GM18907 (cell line): ENCODE data around the gene ZNF566.
"Not testable (repeated sequence)": the region's sequence is repeated elsewhere in the genome, so short reads cannot be mapped to it uniquely, and the experiment has no call there.

Experiments
- ATAC-seq: cut with Tn5 transposase; IDR thresholded peaks from one replicate; pipeline ENCODE4 v1.9.1; 2021; ENCODE audit warnings: mild to moderate bottlenecking, moderate library complexity; ENCODE audit not compliant: unreplicated experiment

ZNF566 gene

DNA sequence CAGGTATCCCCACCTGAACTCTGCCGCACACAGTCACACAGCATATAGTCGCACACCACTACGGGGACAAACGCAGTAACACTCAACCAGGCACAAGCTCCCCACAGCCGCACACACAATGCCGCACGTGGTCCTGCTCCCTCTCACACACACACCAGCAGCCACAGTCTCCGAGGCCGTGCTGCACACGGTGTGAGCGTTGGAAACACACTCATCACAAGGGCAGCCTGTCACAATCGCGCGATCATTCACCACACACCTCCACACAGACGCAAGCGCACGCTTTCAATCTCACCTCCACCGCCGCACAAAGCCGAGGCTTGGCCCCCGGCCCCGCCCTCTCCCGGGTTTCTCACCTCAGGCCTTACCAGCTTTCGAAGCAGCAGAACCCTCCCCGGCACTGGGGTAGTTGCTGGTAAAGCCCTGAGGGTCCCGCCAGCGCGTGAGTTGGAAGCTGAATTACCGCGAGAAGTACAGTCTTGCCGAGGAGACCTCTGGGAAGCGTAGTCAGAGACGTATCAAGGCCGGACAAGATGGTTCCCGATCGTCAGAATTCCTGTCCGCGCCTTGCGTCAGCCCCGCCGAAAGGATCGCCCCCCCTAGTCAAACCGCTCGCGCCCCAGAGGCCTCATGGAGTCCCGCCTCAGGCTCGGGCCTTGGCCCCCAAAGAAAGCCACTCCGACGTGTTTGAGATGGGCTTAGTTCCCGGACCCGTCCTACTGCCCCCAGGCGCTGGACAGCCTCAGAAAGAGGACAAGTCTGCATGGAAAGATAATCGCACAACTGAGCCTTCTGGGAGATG, at the start of gene ZNF566:
Gene ZNF566, minus strand, starts transcription at position 444 of the 802 bp plus-strand sequence. CDS start 13,004 bp downstream, outside the sequence.
- peak; percentile 88 for ATAC-seq

DNA sequence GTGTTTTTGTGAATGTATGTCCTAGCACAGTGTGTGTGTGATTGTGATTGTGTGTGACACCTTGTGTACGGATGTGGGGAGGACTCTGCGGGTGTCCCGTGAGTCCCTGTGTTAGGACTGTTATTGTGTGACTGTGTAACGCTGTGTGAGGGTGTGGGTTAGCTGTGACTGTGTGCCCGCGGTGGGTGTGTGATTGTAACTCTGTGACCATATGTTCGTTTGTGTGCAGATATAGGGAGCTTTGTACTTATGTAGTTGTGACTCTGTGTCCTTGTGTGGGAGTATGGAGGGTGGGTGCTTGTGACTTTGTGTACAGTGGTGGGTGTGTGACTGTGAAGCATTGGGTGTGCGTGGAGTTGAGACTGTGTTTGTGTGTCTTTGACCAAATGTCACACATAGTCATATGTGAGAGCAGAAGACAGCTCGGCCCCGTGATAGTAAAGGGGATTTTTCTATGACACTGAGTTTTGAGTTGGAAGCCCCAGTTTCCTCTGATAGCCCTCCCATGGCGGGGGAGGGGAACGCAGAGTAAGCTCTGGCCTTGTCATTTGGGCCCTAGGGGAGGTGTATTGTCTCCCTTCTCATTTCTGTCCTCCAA, 39.7 kb upstream of the ZNF566 start:
- ATAC-seq: peak; percentile 31

DNA sequence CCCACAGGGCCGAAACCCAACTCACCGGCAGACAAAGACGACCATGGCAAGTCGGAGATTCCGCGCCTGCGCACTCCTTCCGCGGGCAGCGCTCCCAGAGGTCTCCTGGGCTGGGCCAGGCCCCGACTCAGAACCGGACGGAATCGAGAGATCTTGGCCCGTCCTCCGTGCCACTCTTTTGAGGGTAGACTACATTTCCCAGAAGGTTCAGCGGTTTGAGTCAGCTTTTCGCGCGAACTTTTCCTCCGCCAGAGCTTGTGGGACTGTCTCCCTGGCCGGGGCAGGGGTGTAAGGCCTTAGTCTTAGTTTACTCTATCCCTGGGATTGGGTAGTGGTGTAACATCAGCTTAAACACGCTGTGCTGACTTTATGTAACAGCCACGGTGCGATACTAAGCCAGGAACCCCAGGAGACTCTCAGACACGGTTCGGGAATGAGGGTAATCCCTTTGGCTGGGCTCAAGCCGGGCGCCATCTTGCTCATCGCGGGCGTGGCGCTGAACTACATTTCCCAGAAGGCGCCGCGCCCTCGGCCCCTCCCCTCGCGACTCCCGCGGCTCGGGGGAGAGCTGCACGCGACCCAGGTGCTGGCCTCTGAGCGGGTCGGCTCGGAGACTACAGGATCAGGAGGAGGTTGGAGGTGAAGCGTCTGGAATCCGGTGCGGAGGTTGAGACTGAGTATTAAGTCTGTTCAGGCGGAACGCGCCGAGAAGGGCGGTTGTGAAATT, 39.0 kb upstream of the ZNF566 start, which contains the start of gene ZNF260:
Gene ZNF260, minus strand, starts transcription at position 78 of the 727 bp plus-strand sequence. CDS start 13,033 bp downstream, outside the sequence.
- peak; percentile 88 for ATAC-seq

DNA sequence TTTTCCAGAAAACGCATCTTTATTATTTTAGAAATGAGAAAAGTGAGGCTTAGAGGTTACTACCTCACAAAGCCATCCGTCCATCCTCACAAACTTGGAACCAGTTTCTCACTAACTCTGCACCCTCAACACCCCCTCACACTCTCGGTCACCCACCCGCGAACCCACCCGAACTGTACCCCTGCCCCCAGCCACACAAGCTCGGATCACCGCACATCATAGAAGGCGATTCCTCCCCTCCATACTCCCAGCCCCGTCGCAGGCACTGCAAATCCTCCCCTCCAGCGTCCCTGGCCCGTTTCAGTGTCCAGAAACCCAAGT, 38.5 kb upstream of the ZNF566 start:
- ATAC-seq: no peak

DNA sequence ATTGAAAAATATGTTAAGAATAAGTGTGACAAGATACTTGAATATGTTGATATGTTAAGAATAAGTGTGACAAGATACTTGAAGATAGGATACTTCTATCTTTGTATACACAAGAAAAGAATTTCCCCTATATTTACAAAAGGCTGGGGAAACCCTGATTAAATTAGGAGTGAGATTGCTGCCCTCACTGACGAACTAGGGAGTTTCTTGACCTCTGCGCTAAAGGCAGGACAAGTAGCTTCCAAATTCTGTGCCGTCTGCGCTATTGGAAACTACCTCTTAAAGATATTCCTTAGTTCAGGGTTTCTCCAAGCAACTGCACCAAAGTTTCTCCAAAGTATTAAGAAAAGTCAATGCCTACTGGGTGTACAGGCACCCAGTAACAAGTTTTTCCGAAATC, 38.0 kb upstream of the ZNF566 start:
- no peak for ATAC-seq

DNA sequence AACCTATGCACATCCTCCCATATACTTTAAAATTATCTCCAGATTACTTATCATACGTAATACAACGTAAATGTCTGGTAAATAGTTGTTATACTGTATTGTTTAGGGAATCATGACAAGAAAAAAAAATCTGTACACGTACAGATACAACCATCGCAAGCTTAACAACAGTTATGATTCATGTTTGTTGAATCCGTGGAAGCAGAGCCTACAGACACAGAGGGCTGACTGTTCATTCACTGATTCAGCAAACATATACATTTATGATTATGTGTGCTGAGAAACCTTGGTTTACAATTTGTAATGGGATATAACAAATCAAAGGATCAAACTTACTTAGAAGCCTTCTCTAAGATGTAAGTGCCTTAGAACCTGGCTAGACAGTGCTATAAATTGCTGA, 37.2 kb upstream of the ZNF566 start:
- ATAC-seq: no peak

DNA sequence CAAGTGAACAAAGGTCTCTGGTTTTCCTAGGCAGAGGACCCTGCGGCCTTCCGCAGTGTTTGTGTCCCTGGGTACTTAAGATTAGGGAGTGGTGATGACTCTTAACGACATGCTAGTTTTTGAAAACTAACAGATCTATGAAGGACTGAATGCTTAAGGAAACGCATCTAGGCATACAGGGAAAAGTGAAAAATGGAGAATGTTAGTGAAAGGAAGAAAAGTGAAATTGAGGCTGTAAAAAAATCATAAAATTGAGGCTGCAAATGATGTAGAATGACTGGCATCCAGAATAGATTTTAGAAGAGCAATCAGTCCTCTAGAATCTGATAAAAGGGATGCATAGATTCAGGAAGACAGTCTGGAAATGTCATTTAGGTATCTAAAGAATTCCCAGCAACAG, 35.3 kb upstream of the ZNF566 start:
- no peak for ATAC-seq

DNA sequence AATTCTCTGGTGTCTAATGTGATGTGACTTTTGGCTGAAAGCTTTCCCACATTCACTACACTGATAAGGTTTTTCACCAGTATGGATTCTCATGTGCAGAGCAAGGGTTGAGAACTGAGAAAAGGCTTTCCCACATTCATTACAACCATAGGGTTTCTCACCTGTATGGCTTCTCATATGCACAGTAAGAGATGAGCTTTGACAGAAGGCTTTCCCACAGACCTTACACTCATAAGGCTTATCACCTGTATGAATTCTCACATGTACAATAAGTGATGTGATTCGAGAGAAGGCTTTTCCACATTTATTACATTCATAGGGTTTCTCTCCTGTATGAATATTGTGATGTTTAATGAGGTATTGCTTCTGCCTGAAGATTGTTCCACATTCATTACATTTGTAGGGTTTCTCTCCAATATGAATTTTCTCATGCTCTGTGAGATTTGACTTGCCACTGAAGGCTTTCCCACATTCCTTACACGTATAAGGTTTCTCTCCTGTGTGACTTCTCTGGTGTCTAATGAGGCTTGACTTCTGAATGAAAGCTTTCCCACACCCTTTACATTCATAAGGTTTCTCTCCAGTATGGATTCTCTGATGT, 24.8 kb upstream of the ZNF566 start:
- ATAC-seq: no peak

DNA sequence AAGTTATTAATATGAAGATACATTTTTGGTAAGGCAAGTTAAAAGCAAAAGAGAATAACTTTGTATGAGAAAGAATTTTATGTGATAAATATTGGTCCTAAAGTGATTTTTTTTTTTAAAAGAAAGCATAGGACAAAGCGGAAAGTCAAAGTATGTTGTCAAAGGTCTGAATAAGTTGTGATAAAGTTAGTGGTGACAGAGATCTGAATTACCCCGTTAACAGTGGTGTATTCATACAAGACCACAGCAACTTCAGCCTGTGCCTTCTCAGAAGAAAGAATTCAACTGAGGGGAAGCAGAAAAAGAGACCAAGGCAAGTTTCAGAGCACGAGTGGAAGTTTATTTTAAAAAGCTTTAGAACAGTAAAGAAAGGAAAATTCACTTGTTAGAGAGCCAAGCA, 19.0 kb upstream of the ZNF566 start:
- ATAC-seq: no peak

DNA sequence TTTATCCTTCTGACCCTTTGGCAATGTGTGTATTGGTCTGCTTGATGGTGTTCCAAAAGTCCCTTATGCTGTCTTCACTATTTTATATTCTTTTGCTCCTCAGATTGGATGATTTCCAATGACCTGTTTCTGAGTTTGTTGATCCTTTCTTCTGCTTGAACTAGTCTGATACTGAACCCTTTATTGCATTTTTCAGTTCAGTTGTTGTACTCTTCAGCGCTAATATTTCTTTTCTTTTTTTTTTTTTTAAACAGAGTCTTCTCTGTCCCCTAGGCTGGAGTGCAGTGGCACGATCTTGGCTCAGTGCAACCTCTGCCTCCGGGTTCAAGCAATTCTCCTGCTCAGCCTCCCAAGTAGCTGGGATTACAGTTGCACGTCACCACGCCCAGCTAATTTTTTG, 12.6 kb upstream of the ZNF566 start:
- no peak for ATAC-seq

DNA sequence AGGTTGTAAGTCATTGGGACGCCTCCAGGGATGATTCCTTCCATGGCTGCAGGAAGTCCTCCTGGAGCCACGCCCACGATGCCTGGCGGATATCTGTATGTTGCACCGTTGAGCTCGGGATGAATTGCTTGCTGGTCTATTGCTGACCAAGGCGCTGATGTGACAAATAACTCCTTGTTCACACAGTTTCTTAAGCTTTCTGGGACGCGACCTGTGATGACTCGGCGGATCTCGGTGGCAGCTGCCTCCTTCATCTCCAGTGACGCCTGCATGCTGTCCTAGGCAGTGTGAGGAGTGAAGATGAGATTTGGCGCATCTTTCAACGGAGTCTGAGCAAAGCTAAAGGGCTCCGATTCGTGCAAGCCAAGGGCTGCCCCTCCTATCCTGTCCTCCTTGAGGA, 7.6 kb upstream of the ZNF566 start:
- no peak for ATAC-seq

DNA sequence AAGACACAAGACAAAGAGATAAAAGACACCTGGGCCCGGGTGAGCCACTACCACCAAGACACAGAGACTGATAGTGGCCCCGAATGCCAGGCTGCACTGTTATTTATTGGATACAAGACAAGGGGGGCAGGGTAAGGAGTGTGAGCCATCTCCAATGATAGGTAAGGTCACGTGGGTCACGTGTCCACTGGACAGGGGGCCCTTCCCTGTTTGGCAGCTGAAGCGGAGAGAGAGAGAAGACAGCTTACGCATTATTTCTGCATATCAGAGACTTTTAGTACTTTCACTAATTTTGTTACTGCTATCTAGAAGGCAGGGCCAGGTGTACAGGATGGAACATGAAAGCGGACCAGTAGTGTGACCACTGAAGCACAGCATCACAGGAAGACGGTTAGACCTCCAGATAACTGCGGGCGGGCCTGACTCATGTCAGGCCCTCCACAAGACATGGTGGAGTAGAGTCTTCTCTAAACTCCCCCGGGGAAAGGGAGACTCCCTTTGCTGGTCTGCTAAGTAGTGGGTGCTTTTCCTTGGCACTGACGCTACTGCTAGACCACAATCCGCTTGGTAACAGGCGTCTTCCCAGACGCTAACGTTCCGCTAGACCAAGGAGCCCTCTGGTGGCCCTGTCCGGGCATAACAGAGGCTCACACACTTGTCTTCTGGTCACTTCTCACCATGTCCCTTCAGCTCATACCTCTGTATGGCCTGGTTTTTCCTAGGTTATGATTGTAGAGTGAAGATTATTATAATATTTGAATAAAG, 3.5 kb upstream of the ZNF566 start:
- ATAC-seq: not testable (repeated sequence)

DNA sequence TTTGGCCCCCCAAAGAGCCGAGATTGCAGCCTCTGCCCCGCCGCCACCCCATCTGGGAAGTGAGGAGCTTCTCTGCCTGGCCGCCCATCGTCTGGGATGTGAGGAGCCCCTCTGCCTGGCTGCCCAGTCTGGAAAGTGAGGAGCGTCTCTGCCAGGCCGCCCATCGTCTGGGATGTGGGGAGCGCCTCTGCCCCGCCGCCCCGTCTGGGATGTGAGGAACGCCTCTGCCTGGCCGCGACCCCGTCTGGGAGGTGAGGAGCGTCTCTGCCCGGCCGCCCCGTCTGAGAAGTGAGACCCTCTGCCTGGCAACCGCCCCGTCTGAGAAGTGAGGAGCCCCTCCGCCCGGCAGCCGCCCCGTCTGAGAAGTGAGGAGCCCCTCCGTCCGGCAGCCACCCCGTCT, 1.5 kb upstream of the ZNF566 start:
- ATAC-seq: not testable (repeated sequence)

DNA sequence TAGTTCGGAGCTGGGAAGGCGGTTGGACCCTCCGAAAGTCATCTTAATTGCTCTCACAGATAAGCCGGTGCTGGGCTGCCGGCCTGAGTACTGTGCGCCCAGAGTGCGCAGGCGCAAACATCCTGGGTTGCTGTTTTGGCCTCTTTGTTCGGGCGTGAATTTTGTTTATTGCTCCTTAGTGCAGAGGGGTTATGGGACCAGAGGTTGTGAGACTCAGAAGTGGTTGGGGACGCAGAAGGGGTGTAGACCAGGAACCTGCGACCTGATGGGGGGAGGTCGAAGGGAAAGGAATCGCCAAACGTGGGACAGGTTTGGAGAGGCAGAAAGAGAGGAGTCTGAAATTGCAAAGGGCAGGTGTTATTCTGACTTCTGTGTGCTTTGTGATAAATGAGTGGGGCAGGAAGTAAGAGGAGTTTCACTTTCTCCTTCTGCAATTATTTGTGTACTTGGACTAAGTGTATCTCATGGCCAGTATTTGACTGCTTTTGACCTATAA, 607 bp upstream of the ZNF566 start:
- ATAC-seq: peak; percentile 38

DNA sequence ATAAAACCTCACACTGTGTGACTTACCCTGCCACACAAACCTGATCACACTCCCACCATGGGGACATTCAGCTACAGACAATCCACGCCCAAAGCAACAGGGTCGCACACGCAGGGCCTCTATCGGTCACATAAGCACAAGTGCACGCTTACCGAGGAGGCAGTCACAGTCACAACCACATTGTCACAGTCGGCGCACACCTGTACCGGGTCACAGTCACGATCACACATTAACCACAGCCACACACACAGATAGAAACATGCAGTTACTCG, 579 bp downstream of the ZNF566 start:
- peak; percentile 26 for ATAC-seq

DNA sequence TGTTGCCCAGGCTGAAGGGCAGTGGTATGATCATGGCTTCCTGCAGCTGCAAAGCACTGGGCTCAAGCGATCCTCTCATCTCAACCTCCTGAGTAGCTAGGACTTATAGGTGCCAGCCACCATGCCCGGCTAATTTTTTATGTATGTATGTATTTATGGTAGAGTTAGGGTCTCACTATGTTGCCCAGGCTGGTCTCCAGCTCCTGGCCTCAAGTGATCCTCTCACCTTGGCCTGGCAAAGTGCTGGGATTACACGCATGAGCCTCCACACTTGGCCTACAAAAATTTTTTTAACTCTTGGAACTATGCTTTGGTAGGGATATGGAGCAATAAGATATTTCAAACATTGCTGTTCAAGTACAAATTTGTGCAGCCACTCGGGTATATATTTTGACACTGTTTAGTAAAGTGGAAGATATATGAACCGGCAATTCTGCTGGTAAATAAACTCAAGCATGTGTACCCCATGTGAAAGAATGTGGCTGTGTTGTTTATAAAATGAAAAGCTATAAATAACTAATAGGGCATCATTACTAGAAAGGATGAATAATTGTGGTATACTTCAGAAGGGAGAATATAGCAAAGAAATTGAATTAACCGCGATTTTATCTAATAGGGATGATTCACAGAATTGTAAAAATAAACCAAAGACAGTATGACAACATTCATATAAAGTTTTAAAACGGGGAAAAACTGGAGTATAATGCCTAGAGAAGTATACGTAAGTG, 1.1 kb downstream of the ZNF566 start:
- no peak for ATAC-seq

DNA sequence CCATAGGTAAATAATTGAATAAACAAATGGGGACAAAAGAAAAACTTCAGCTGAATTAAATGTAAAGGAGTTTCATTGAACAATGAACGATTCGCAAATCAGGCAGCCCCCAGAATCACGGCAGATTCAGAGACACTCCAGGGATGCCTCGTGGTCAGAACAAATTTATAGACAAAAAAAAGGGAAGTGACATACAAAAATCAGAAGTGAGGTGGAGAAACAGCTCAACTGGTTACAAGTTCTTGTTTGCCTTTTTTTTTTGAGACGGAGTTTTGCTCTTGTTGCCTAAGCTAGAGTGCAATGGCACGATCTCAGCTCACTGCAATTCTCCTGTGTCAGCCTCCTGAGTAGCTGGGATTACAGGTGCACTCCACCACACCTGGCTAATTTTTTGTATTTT, 5.7 kb downstream of the ZNF566 start:
- ATAC-seq: no peak

DNA sequence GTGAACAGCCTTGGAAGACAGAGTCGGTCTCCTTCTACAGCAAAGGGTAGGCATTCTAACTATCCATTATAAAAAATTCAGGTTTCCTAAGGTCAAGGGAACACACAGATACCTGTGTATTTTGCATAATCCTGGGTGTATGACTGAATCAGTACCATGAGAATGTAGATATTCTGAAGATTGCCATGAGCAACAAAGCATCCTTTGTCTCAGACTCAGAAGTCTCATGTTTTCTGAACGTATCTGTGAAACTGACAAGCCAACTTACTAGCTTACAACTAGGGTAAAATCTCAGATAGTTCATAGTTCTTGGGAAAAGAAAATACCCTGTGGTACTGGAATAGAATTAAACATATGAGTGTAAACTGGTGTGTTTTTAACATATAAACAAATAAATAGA, 6.5 kb downstream of the ZNF566 start:
- no peak for ATAC-seq

DNA sequence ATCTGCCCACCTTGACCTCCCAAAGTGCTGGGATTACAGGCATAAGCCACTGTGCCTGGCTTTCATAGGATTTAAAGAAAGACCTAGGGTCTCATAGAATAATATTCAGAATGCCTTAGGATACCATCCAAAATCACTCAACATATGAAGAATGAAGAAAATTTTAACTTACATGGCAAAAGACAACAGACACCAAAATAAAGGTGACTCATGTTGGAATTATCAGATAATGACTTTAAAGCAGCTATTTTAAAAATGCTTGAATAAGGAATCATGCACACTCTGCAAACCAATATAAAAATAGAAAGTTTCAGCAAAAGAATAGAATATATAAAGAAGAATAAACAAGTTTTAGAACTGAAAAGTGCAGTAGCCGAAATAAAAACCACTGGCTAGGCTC, 29.3 kb downstream of the ZNF566 start:
- no peak for ATAC-seq

DNA sequence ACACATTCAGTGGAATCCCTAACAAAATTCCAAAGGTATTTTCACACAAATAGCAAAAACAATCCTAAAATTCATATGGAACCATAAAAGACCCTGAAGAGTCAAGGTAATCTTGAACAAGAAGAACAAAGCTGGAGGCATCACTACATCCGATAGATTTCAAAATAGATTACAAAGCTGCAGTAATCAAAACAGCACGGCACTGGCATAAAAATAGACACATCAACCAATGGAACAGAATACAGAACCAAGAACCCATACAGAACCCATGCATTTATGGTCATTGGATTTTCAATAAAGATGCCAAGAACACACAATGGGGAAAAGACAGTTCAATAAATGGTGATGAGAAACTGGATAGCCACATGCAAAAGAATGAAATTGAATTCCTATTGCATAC, 32.5 kb downstream of the ZNF566 start:
- ATAC-seq: no peak
